Lung (tissue), 12 donors: ENCODE results near the gene MYO7A. TPM values are rescaled to one million over a fixed set of nuclear protein-coding genes. Genes with fewer than 3 reads are reported as not detected.

Experiments
- ATAC-seq: fragments of 200-7000 bp; cut with Tn5 transposase; one replicate; pipeline ENCODE4 v1.9.1; 2020; ENCODE audit warnings: moderate number of reproducible peaks; ENCODE audit not compliant: insufficient read depth, low FRiP score
- DNase-seq, 3 donors: peaks; one replicate each; pipeline ENCODE4 v3.0.0-alpha.2; 2013 to 2017
- H3K27ac ChIP-seq, 2 donors: one replicate each; pipeline ENCODE4 v1.5.1; 2013; ENCODE audit warnings: mild to moderate bottlenecking in 2 of 2, moderate library complexity in 2 of 2, control low read depth in 1 of 2, inconsistent platforms in 1 of 2, low read depth in 1 of 2, low read length in 1 of 2
- H3K27me3 ChIP-seq, 3 donors: one replicate each; pipeline ENCODE4 v1.5.1; 2013; ENCODE audit warnings: low read length in 2 of 3; ENCODE audit not compliant: control insufficient read depth in 3 of 3, insufficient read depth in 3 of 3
- H3K36me3 ChIP-seq, 4 donors: one replicate each; pipeline ENCODE4 v1.5.1; 2013; ENCODE audit warnings: low read length in 4 of 4, mild to moderate bottlenecking in 1 of 4, moderate library complexity in 1 of 4; ENCODE audit not compliant: control insufficient read depth in 4 of 4, insufficient read depth in 4 of 4
- H3K4me1 ChIP-seq, 5 donors: one replicate each; pipeline ENCODE4 v1.5.1; 2013; ENCODE audit warnings: low read length in 5 of 5, mild to moderate bottlenecking in 2 of 5, moderate library complexity in 1 of 5; ENCODE audit not compliant: control insufficient read depth in 5 of 5, insufficient read depth in 5 of 5
- H3K4me3 ChIP-seq: one replicate; pipeline ENCODE4 v1.5.1; 2013; ENCODE audit warnings: mild to moderate bottlenecking, control low read depth, moderate library complexity
- H3K9ac ChIP-seq, 2 donors: one replicate each; pipeline ENCODE4 v1.5.1; 2013; ENCODE audit warnings: low read length in 2 of 2, control low read depth in 1 of 2; ENCODE audit not compliant: insufficient read depth in 1 of 2
- H3K9me3 ChIP-seq, 4 donors: one replicate each; pipeline ENCODE4 v1.5.1; 2013; ENCODE audit warnings: low read length in 3 of 4, mild to moderate bottlenecking in 1 of 4, moderate library complexity in 1 of 4; ENCODE audit not compliant: control insufficient read depth in 4 of 4, insufficient read depth in 3 of 4
- CTCF ChIP-seq: IDR thresholded peaks from 2 replicates; pipeline ENCODE4 v1.5.1; 2012; ENCODE audit warnings: mild to moderate bottlenecking; ENCODE audit errors: control extremely low read depth, extremely low read depth
- WGBS, 2 donors: extraction: QIAGEN DNeasy Blood & Tissue Kit; methylation state at CpG; one replicate each; pipeline ENCODE4 v1.1.7; 2013; 5-methylcytosine and 5-hydroxymethylcytosine counted together
- polyA plus RNA-seq, 2 donors: library from polyadenylated mRNA; stranded (reverse); fragments of 200-250 nt; gene quantifications; one replicate each; pipeline ENCODE4 v1.2.1, GENCODE V29; 2013
- total RNA-seq, 2 donors: library from RNA; depleted of rRNA in 1 of 2; stranded (reverse); fragments of >200 nt in 1 of 2; gene quantifications; one replicate each; pipeline ENCODE4 v1.2.1, GENCODE V29; 2014 to 2021
- donor health status: control.
- donor health status: control.
- donor health status: Bipolar disorder and iron deficiency.
- donor health status: healthy.
- donor health status: DM: yes; HTN: yes; CAD: no.

MYO7A gene
- total and polyA plus RNA-seq, 4 donors: 1.8 to 10.2 (median 6.3) TPM

- TF ChIP-seq CTCF: no peak
- H3K4me3 ChIP-seq: no peak overlapping the region
Observed at GRCh38 chr11:77167111-77167626, 39.1 kb downstream of the MYO7A start.

GRCh38 chr11:77167791-77168190 lies 39.7 kb downstream of the MYO7A start:
- Histone ChIP-seq H3K4me3 (no peak overlapping the region), H3K36me3 (no peaks in the 10 kb centered on the region), H3K9ac (no peak overlapping the region), H3K9me3 (no peaks in the 10 kb centered on the region), H3K27me3 (no peaks in the 10 kb centered on the region), H3K4me1 (peaks cover 0 to 2% (median 0%) of the 10 kb centered on the region in 5 donors), H3K27ac (no peak overlapping the region)
- no peak for TF ChIP-seq CTCF
- 78 to 84% methylated on average over 8 of the region's 8 CpGs for WGBS, 2 donors
- ATAC-seq (no peak), DNase-seq (no peak)

More at GRCh38 chr11:77167111-77167626, 39.1 kb downstream of the MYO7A start:
- Histone ChIP-seq H3K4me1 (peaks cover 0 to 2% (median 0%) of the 10 kb centered on the region in 5 donors), H3K27ac (no peak overlapping the region), H3K27me3 (no peaks in the 10 kb centered on the region), H3K9ac (no peak overlapping the region), H3K36me3 (no peaks in the 10 kb centered on the region), H3K9me3 (no peaks in the 10 kb centered on the region)
- 89 to 91% methylated on average over 9 of the region's 9 CpGs for WGBS, 2 donors
- no peak for DNase-seq
- ATAC-seq: no peak

DNA sequence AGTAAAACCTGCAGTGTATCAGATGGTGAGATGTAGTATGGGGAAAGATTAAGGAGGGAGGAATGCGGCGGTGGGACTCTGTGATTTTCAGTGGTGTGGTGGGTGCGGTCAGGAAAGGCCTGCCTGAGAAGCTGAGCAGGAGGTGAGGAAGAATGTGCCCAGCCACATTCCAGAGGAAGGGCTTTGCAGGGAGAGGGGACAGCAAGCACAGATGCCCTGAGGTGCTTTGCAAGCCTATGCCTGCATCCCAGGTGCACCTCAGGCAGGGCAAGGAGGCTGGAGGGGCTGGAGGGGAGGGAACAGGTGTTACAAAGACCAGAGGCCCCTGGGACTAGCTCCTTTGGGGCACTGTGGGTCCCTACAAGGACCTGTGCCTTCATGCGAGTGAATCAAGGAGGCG lies 42.1 kb downstream of the MYO7A start:
- H3K27ac ChIP-seq: no peak overlapping the region
- H3K36me3 ChIP-seq: no peaks in the 10 kb centered on the region
- H3K27me3 ChIP-seq: no peaks in the 10 kb centered on the region
- DNase-seq (no peak), ATAC-seq (no peak)
- TF ChIP-seq CTCF: no peak
- no peak overlapping the region for H3K9ac ChIP-seq
- peaks cover 0 to 11% (median 2%) of the 10 kb centered on the region in 5 donors for H3K4me1 ChIP-seq
- 94 to 96% methylated on average over 5 of the region's 5 CpGs for WGBS, 2 donors
- H3K9me3 ChIP-seq: no peaks in the 10 kb centered on the region
- H3K4me3 ChIP-seq: no peak overlapping the region

DNA sequence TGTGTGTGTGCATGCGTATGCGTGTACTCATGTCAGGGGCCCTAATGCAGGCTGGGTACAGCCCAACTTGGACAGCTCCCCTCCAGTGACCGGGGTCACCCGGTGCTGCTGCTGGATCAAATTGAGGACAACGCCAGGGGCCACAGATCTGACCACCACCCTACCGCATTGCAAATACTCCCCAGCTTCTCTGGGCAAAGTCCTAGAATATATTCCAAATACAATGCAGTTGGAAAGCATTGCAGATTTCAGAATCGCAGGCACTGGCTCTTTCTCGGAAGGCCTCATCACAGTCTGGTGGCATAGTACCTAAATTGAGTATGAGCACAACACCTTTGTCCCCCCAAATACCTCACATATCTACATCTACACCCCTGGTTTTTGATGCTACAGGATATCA lies 43.2 kb downstream of the MYO7A start:
- Histone ChIP-seq H3K9ac (no peak overlapping the region), H3K9me3 (no peaks in the 10 kb centered on the region), H3K4me1 (peaks cover 0 to 11% (median 6%) of the 10 kb centered on the region in 5 donors), H3K36me3 (no peaks in the 10 kb centered on the region), H3K4me3 (no peak overlapping the region), H3K27me3 (no peaks in the 10 kb centered on the region), H3K27ac (no peak overlapping the region)
- no peak for TF ChIP-seq CTCF
- DNase-seq (no peak), ATAC-seq (no peak)
- WGBS, 2 donors: 92 to 93% methylated on average over 8 of the region's 8 CpGs
